ENCODE measurements around the gene SLC38A1.

SLC38A1 gene

GRCh38 chr12:46224386-46224785, 44.5 kb downstream of the SLC38A1 start:
- H3K4me2 ChIP-seq (ENCODE audit: low read length): no peak overlapping the region
- no peak overlapping the region for H3K9ac ChIP-seq (ENCODE audit: low read length)
- no peak overlapping the region for H3K18ac ChIP-seq (ENCODE audit: low read length)
- H3K23ac ChIP-seq (ENCODE audit: low read length): no peak overlapping the region
- H3K79me2 ChIP-seq (ENCODE audit: control insufficient read depth, insufficient read depth, low read length): peaks cover 36% of the 10 kb centered on the region
- H3K56ac ChIP-seq (ENCODE audit: low read length): no peak overlapping the region
- no peak overlapping the region for H3K4me3 ChIP-seq (ENCODE audit: low read length)
- no peak overlapping the region for H2BK5ac ChIP-seq (ENCODE audit: low read length)
- peak overlapping the region; percentile 16 for H3K4ac ChIP-seq (ENCODE audit: low read depth, low read length)
- H2BK120ac ChIP-seq (ENCODE audit: low read depth, low read length): no peak overlapping the region
- H3K4me1 ChIP-seq (ENCODE audit: control insufficient read depth, low read depth, low read length): peaks cover 4% of the 10 kb centered on the region
- DNase-seq: no peak
- H3K27me3 ChIP-seq (ENCODE audit: insufficient read depth, low read length, poor library complexity): no peaks in the 10 kb centered on the region
- peaks cover 2% of the 10 kb centered on the region for H3K36me3 ChIP-seq (ENCODE audit: control insufficient read depth, insufficient read depth, low read length)
- peaks cover 10% of the 10 kb centered on the region for H3K79me1 ChIP-seq (ENCODE audit: low read length)
- H2AK5ac ChIP-seq (ENCODE audit: low read length): no peak overlapping the region
- no peak overlapping the region for H4K8ac ChIP-seq (ENCODE audit: low read depth, low read length)
- no peak overlapping the region for H2BK15ac ChIP-seq (replicated peaks; ENCODE audit: low read depth)
- H4K5ac ChIP-seq (ENCODE audit: low read length): no peak overlapping the region
- no peak overlapping the region for H3K27ac ChIP-seq (ENCODE audit: low read depth, low read length)
- no CpG with 5 or more reads among the region's 1 CpG for WGBS (ENCODE audit: extremely low coverage, insufficient coverage, low lambda C conversion rate)

- peaks cover 8% of the 10 kb centered on the region for H3K79me1 ChIP-seq (ENCODE audit: low read length)
- no peak overlapping the region for H4K8ac ChIP-seq (ENCODE audit: low read depth, low read length)
- no peak overlapping the region for H3K18ac ChIP-seq (ENCODE audit: low read length)
- H2AK5ac ChIP-seq (ENCODE audit: low read length): no peak overlapping the region
- no peak overlapping the region for H3K4me3 ChIP-seq (ENCODE audit: low read length)
- no peak overlapping the region for H3K23ac ChIP-seq (ENCODE audit: low read length)
- peaks cover 4% of the 10 kb centered on the region for H3K4me1 ChIP-seq (ENCODE audit: control insufficient read depth, low read depth, low read length)
- H3K36me3 ChIP-seq (ENCODE audit: control insufficient read depth, insufficient read depth, low read length): peaks cover 2% of the 10 kb centered on the region
- H3K27me3 ChIP-seq (ENCODE audit: insufficient read depth, low read length, poor library complexity): no peaks in the 10 kb centered on the region
- H3K9ac ChIP-seq (ENCODE audit: low read length): no peak overlapping the region
- no peak overlapping the region for H3K56ac ChIP-seq (ENCODE audit: low read length)
- no peak overlapping the region for H4K5ac ChIP-seq (ENCODE audit: low read length)
- no peak overlapping the region for H2BK120ac ChIP-seq (ENCODE audit: low read depth, low read length)
- WGBS (ENCODE audit: extremely low coverage, insufficient coverage, low lambda C conversion rate): 100% methylated on average over 1 of the region's 5 CpGs
- no peak overlapping the region for H3K4ac ChIP-seq (ENCODE audit: low read depth, low read length)
- no peak overlapping the region for H2BK15ac ChIP-seq (replicated peaks; ENCODE audit: low read depth)
- DNase-seq: no peak
- H3K79me2 ChIP-seq (ENCODE audit: control insufficient read depth, insufficient read depth, low read length): peaks cover 35% of the 10 kb centered on the region
- H3K4me2 ChIP-seq (ENCODE audit: low read length): no peak overlapping the region
- H2BK5ac ChIP-seq (ENCODE audit: low read length): no peak overlapping the region
- H3K27ac ChIP-seq (ENCODE audit: low read depth, low read length): no peak overlapping the region
These were observed 45.8 kb downstream of the SLC38A1 start for GRCh38 chr12:46223047-46223446.

DNA sequence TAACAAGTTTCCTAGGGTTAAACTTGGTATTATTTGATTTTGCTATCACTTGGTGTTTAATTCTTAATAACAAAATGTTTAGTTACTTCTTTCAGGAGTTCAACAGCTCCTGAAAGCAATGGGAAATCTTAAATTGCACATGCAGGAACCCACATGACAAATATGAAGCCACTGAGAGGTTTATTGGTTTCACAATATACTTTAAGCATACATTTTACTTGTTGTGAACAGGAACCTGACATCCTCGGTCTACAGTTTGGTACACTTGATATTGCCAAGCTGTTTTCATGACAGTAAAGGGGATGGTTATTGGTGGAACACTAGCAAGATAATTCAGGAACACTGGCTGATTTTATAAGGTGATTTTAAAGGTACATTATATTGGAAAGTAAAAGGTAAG, 46.2 kb downstream of the SLC38A1 start:
- Histone ChIP-seq H3K18ac (ENCODE audit: low read length) (no peak overlapping the region), H2BK15ac (replicated peaks; ENCODE audit: low read depth) (no peak overlapping the region), H3K56ac (ENCODE audit: low read length) (no peak overlapping the region), H3K4me1 (ENCODE audit: control insufficient read depth, low read depth, low read length) (peaks cover 4% of the 10 kb centered on the region), H3K4ac (ENCODE audit: low read depth, low read length) (no peak overlapping the region), H2BK5ac (ENCODE audit: low read length) (no peak overlapping the region), H2AK5ac (ENCODE audit: low read length) (no peak overlapping the region), H3K27ac (ENCODE audit: low read depth, low read length) (no peak overlapping the region), H3K4me3 (ENCODE audit: low read length) (no peak overlapping the region), H3K4me2 (ENCODE audit: low read length) (no peak overlapping the region), H3K79me1 (ENCODE audit: low read length) (peaks cover 3% of the 10 kb centered on the region), H3K23ac (ENCODE audit: low read length) (no peak overlapping the region), H3K79me2 (ENCODE audit: control insufficient read depth, insufficient read depth, low read length) (peaks cover 32% of the 10 kb centered on the region), H4K5ac (ENCODE audit: low read length) (no peak overlapping the region), H3K9ac (ENCODE audit: low read length) (no peak overlapping the region), H3K27me3 (ENCODE audit: insufficient read depth, low read length, poor library complexity) (no peaks in the 10 kb centered on the region), H3K36me3 (ENCODE audit: control insufficient read depth, insufficient read depth, low read length) (no peaks in the 10 kb centered on the region), H4K8ac (ENCODE audit: low read depth, low read length) (no peak overlapping the region), H2BK120ac (ENCODE audit: low read depth, low read length) (no peak overlapping the region)
- no peak for DNase-seq
- no CpG with 5 or more reads among the region's 1 CpG for WGBS (ENCODE audit: extremely low coverage, insufficient coverage, low lambda C conversion rate)

- peak; percentile 85 for DNase-seq
- no peak overlapping the region for H3K4me3 ChIP-seq (ENCODE audit: low read length)
- H3K27ac ChIP-seq (ENCODE audit: low read depth, low read length): peak overlapping the region; percentile 78
- H3K27me3 ChIP-seq (ENCODE audit: insufficient read depth, low read length, poor library complexity): no peaks in the 10 kb centered on the region
- no peak overlapping the region for H3K9ac ChIP-seq (ENCODE audit: low read length)
- peaks cover 4% of the 10 kb centered on the region for H3K4me1 ChIP-seq (ENCODE audit: control insufficient read depth, low read depth, low read length)
- H3K36me3 ChIP-seq (ENCODE audit: control insufficient read depth, insufficient read depth, low read length): no peaks in the 10 kb centered on the region
- H2BK120ac ChIP-seq (ENCODE audit: low read depth, low read length): peak overlapping the region; percentile 45
- H4K8ac ChIP-seq (ENCODE audit: low read depth, low read length): no peak overlapping the region
- no peak overlapping the region for H2BK15ac ChIP-seq (replicated peaks; ENCODE audit: low read depth)
- peaks cover 3% of the 10 kb centered on the region for H3K79me1 ChIP-seq (ENCODE audit: low read length)
- peak overlapping the region; percentile 43 for H3K56ac ChIP-seq (ENCODE audit: low read length)
- H3K18ac ChIP-seq (ENCODE audit: low read length): peak overlapping the region; percentile 91
- no CpG with 5 or more reads among the region's 4 CpGs for WGBS (ENCODE audit: extremely low coverage, insufficient coverage, low lambda C conversion rate)
- peaks cover 30% of the 10 kb centered on the region for H3K79me2 ChIP-seq (ENCODE audit: control insufficient read depth, insufficient read depth, low read length)
- H3K23ac ChIP-seq (ENCODE audit: low read length): no peak overlapping the region
- H4K5ac ChIP-seq (ENCODE audit: low read length): no peak overlapping the region
- H2BK5ac ChIP-seq (ENCODE audit: low read length): no peak overlapping the region
- H3K4ac ChIP-seq (ENCODE audit: low read depth, low read length): no peak overlapping the region
- H3K4me2 ChIP-seq (ENCODE audit: low read length): no peak overlapping the region
- no peak overlapping the region for H2AK5ac ChIP-seq (ENCODE audit: low read length)
These were observed 47.4 kb downstream of the SLC38A1 start for GRCh38 chr12:46221255-46222128.

DNA sequence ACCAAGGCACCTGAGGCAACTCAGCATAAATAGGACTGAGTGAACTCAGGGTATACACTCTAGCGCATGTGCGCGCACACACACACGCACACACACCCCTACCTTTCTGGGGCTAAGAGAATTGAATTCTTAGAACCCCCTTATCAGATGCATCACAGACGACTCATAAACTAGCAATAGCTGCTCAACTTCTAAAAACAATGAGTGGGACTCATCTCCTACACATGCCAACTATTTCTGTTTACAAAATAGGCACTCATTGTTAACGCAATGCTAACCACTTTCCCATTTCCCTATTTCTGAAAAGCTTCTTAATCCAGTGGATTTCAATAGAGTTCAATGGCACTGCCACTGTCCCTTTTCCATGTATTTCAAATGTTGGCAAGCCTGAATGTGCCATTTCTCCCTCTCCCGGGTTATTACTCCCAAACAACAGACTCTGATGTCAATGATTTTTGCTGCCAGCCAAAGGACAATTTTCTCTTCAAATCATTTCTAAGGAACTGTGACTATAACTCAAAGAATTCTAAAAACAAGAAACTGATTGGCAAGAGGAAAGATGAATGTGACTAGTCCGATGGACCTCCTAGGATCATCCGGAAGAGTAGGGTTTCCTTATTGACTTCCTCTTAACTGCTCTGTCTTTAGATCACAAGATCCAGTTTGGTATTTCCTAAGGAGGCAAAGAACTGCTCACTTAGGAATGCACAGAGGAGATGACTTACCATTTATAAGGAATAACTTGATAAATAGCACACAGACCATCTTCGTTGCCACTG, 48.8 kb downstream of the SLC38A1 start:
- WGBS (ENCODE audit: extremely low coverage, insufficient coverage, low lambda C conversion rate): no CpG with 5 or more reads among the region's 10 CpGs
- peak; percentile 86 for DNase-seq

More for the DNA sequence above, 48.8 kb downstream of the SLC38A1 start:
- Histone ChIP-seq H3K4me1 (ENCODE audit: control insufficient read depth, low read depth, low read length) (peaks cover 4% of the 10 kb centered on the region), H3K18ac (ENCODE audit: low read length) (peak overlapping the region; percentile 80), H2BK5ac (ENCODE audit: low read length) (no peak overlapping the region), H3K27me3 (ENCODE audit: insufficient read depth, low read length, poor library complexity) (no peaks in the 10 kb centered on the region), H3K79me1 (ENCODE audit: low read length) (peaks cover 5% of the 10 kb centered on the region), H3K56ac (ENCODE audit: low read length) (no peak overlapping the region), H3K23ac (ENCODE audit: low read length) (no peak overlapping the region), H4K8ac (ENCODE audit: low read depth, low read length) (no peak overlapping the region), H3K4me2 (ENCODE audit: low read length) (no peak overlapping the region), H3K36me3 (ENCODE audit: control insufficient read depth, insufficient read depth, low read length) (peaks cover under 1% of the 10 kb centered on the region), H3K4ac (ENCODE audit: low read depth, low read length) (no peak overlapping the region), H4K5ac (ENCODE audit: low read length) (no peak overlapping the region), H3K79me2 (ENCODE audit: control insufficient read depth, insufficient read depth, low read length) (peaks cover 30% of the 10 kb centered on the region), H2AK5ac (ENCODE audit: low read length) (no peak overlapping the region), H2BK120ac (ENCODE audit: low read depth, low read length) (no peak overlapping the region), H2BK15ac (replicated peaks; ENCODE audit: low read depth) (no peak overlapping the region), H3K27ac (ENCODE audit: low read depth, low read length) (no peak overlapping the region), H3K9ac (ENCODE audit: low read length) (no peak overlapping the region), H3K4me3 (ENCODE audit: low read length) (no peak overlapping the region)
